ENCODE results near the gene ZSWIM5.
A peak's percentile ranks its signal among the peaks of the same experiment; 100 is the strongest.
"Not testable (repeated sequence)": the region's sequence is repeated elsewhere in the genome, so short reads cannot be mapped to it uniquely, and the experiment has no call there.

ZSWIM5 gene

GRCh38 chr1:45016090-45016697, 190.2 kb downstream of the ZSWIM5 start:
- no peak for DNase-seq

- no peak for DNase-seq
These were observed 190.7 kb downstream of the ZSWIM5 start for GRCh38 chr1:45015683-45016082.

GRCh38 chr1:45014321-45015028, 191.9 kb downstream of the ZSWIM5 start:
- DNase-seq = peak; percentile 65

GRCh38 chr1:45013551-45014209, 192.7 kb downstream of the ZSWIM5 start:
- DNase-seq = no peak

- no peak for DNase-seq
These were observed 193.6 kb downstream of the ZSWIM5 start for GRCh38 chr1:45012639-45013278.

GRCh38 chr1:45011837-45012638, 194.4 kb downstream of the ZSWIM5 start, which contains the start of gene UROD:
Gene UROD, plus strand, starts transcription at chr1:45012254. Its CDS starts 12 bp downstream, at chr1:45012266.
- peak; percentile 75 for DNase-seq

- peak; percentile 50 for DNase-seq
These were observed 195.3 kb downstream of the ZSWIM5 start, which contains the start of gene HECTD3 for GRCh38 chr1:45010855-45011811. Gene HECTD3, minus strand, starts transcription at chr1:45011324. Its CDS starts 67 bp downstream, at chr1:45011257.

- DNase-seq = no peak
These were observed 196.2 kb downstream of the ZSWIM5 start for GRCh38 chr1:45009956-45010854.

GRCh38 chr1:45009296-45009865, 197.0 kb downstream of the ZSWIM5 start:
- no peak for DNase-seq

GRCh38 chr1:45008516-45008915, 197.9 kb downstream of the ZSWIM5 start:
- no peak for DNase-seq

- DNase-seq = no peak
These were observed 198.3 kb downstream of the ZSWIM5 start for GRCh38 chr1:45008076-45008475.

GRCh38 chr1:45007311-45007710, 199.1 kb downstream of the ZSWIM5 start:
- no peak for DNase-seq

- no peak for DNase-seq
These were observed 200.6 kb downstream of the ZSWIM5 start for GRCh38 chr1:45005761-45006160.

GRCh38 chr1:45004281-45004920, 202.0 kb downstream of the ZSWIM5 start:
- DNase-seq = no peak

GRCh38 chr1:45003741-45004140, 202.7 kb downstream of the ZSWIM5 start:
- DNase-seq = no peak

GRCh38 chr1:45002650-45003645, 203.5 kb downstream of the ZSWIM5 start:
- DNase-seq = no peak

- DNase-seq = not testable (repeated sequence)
These were observed 204.8 kb downstream of the ZSWIM5 start for GRCh38 chr1:45001576-45001975.

GRCh38 chr1:45001011-45001481, 205.4 kb downstream of the ZSWIM5 start:
- DNase-seq = no peak

All from activated CD4-positive, alpha-beta T cell treated with anti-CD3 and anti-CD28 coated beads for 1 hour (primary cell).